Ramos (cell line): ENCODE data around the gene CERS3.
"Not testable (repeated sequence)": the region's sequence is repeated elsewhere in the genome, so short reads cannot be mapped to it uniquely, and the experiment has no call there.

Experiments used
- in situ Hi-C: fragments of 300-500 bp; cut with MboI; formaldehyde crosslinking; loops from one replicate; pipeline ENCODE4 v1.14.3; 2022; ENCODE audit warnings: low sequenced_read_pairs; ENCODE audit not compliant: unreplicated experiment

Gene CERS3

GRCh38 chr15:100472736-100473135 is 56.0 kb downstream of the CERS3 start:
- in situ Hi-C loops = no loop called here

- in situ Hi-C loops = no loop called here
Observed at GRCh38 chr15:100471933-100472332, 56.8 kb downstream of the CERS3 start.

GRCh38 chr15:100468285-100468684 is 60.5 kb downstream of the CERS3 start:
- in situ Hi-C loops = no loop called here

GRCh38 chr15:100466073-100466472 is 62.7 kb downstream of the CERS3 start:
- in situ Hi-C loops = no loop called here

GRCh38 chr15:100464888-100465287 is 63.9 kb downstream of the CERS3 start:
- in situ Hi-C loops = no loop called here

GRCh38 chr15:100464256-100464655 is 64.5 kb downstream of the CERS3 start:
- in situ Hi-C loops = no loop called here

- in situ Hi-C loops = no loop called here
Observed at GRCh38 chr15:100463515-100463914, 65.2 kb downstream of the CERS3 start.

- in situ Hi-C loops = no loop called here
Observed at GRCh38 chr15:100461049-100461448, 67.7 kb downstream of the CERS3 start.

GRCh38 chr15:100457201-100457600 is 71.5 kb downstream of the CERS3 start:
- in situ Hi-C loops = no loop called here

- in situ Hi-C loops = no loop called here
Observed at GRCh38 chr15:100454148-100454547, 74.6 kb downstream of the CERS3 start.

GRCh38 chr15:100448481-100448880 is 80.3 kb downstream of the CERS3 start:
- in situ Hi-C loops = no loop called here

- in situ Hi-C loops = not testable (repeated sequence)
Observed at GRCh38 chr15:100441063-100441462, 87.7 kb downstream of the CERS3 start.

- in situ Hi-C loops = no loop called here
Observed at GRCh38 chr15:100439514-100439913, 89.2 kb downstream of the CERS3 start.

- in situ Hi-C loops = no loop called here
Observed at GRCh38 chr15:100438570-100438969, 90.2 kb downstream of the CERS3 start.

GRCh38 chr15:100437261-100437660 is 91.5 kb downstream of the CERS3 start:
- in situ Hi-C loops = no loop called here

- in situ Hi-C loops = no loop called here
Observed at GRCh38 chr15:100434561-100434960, 94.2 kb downstream of the CERS3 start.

- in situ Hi-C loops = no loop called here
Observed at GRCh38 chr15:100434038-100434437, 94.7 kb downstream of the CERS3 start.

GRCh38 chr15:100433304-100433703 is 95.4 kb downstream of the CERS3 start:
- in situ Hi-C loops = no loop called here

GRCh38 chr15:100430411-100430810 is 98.3 kb downstream of the CERS3 start:
- in situ Hi-C loops = no loop called here

- in situ Hi-C loops = no loop called here
Observed at GRCh38 chr15:100429116-100429728, 99.5 kb downstream of the CERS3 start.

GRCh38 chr15:100426937-100427336 is 101.8 kb downstream of the CERS3 start:
- in situ Hi-C loops = no loop called here

GRCh38 chr15:100405179-100405578 is 123.6 kb downstream of the CERS3 start:
- in situ Hi-C loops = no loop called here

GRCh38 chr15:100400996-100401395 is 127.8 kb downstream of the CERS3 start:
- in situ Hi-C loops = no loop called here
